HCT116 (cell line): ENCODE data around the gene CFAP45. TPM values are rescaled to one million over a fixed set of nuclear protein-coding genes. Genes with fewer than 3 reads are reported as not detected.
A peak's percentile ranks its signal among the peaks of the same experiment; 100 is the strongest.

ENCODE experiments used
- ATAC-seq: fragments of 200-7000 bp; cut with Tn5 transposase; 2 replicates; pipeline ENCODE4 v1.9.1; 2020; ENCODE audit warnings: mild to moderate bottlenecking, moderate library complexity
- BruUV-seq: library from RNA; stranded (reverse); fragments of 400-500 nt; replicated peaks from 2 replicates; lab custom pipeline; 2021; lab: Mats Ljungman, UMichigan
- CTCF ChIA-PET: fragments of 300-600 bp; sonication (Branson Sonifier 250); formaldehyde crosslinking; loops from one replicate; lab custom pipeline; 2021; ENCODE audit warnings: antibody characterized with exemption; lab: Charles Lee
- POLR2A ChIA-PET: fragments of 300-600, 350-600 bp; sonication (Branson Sonifier 250); formaldehyde crosslinking; loops from one replicate; lab custom pipeline; 2021; ENCODE audit warnings: antibody characterized with exemption; lab: Charles Lee
- RAD21 ChIA-PET, 2 experiments: fragments of 300-600 bp; sonication (Branson Sonifier 250); formaldehyde crosslinking; loops; one replicate each; lab custom pipeline; 2023; ENCODE audit warnings: low total read pairs in 2 of 2; ENCODE audit not compliant: uncharacterized antibody in 2 of 2, unreplicated experiment in 2 of 2, low non-redundant PET in 1 of 2; lab: Charles Lee
- DNase-seq: peaks from one replicate; pipeline ENCODE4 v3.0.0-alpha.2; 2010; ENCODE audit warnings: low read depth, low spot score
- H2AFZ ChIP-seq: fragments of 200-600 bp; shearing (Covaris generic), sonication (generic); 2 replicates; pipeline ENCODE4 v1.6.1; 2017; ENCODE audit warnings: low read depth, mixed run types, mixed read lengths, antibody characterized with exemption, low read length; ENCODE audit not compliant: poor library complexity, severe bottlenecking
- H3K27ac ChIP-seq: 2 replicates; pipeline ENCODE4 v1.5.1; 2012; ENCODE audit warnings: low read depth, low read length
- H3K27me3 ChIP-seq: fragments of 200-600 bp; sonication (generic); 2 replicates; pipeline ENCODE4 v1.6.1; 2016; ENCODE audit warnings: mixed run types, low read length, mixed read lengths; ENCODE audit not compliant: insufficient read depth
- H3K36me3 ChIP-seq, 2 experiments: fragments of 200-500 bp in 1 of 2; fragments of 200-600 bp in 1 of 2; sonication (Bioruptor generic) in 1 of 2; sonication (generic) in 1 of 2; 2 replicates each; pipeline versions ENCODE4 v1.5.1 to v1.6.1; 2014 to 2016; ENCODE audit warnings: low read length in 2 of 2, inconsistent platforms in 1 of 2, mixed read lengths in 1 of 2, mixed run types in 1 of 2; ENCODE audit not compliant: insufficient read depth in 2 of 2, control insufficient read depth in 1 of 2
- H3K4me1 ChIP-seq, 2 experiments: fragments of 200-600 bp in 1 of 2; sonication (generic) in 1 of 2; 2 replicates each; pipeline versions ENCODE4 v1.5.1 to v1.6.1; 2012 to 2017; ENCODE audit warnings: low read length in 2 of 2, inconsistent platforms in 1 of 2, mild to moderate bottlenecking in 1 of 2, mixed read lengths in 1 of 2, mixed run types in 1 of 2, moderate library complexity in 1 of 2; ENCODE audit not compliant: insufficient read depth in 2 of 2, control insufficient read depth in 1 of 2
- H3K4me2 ChIP-seq: fragments of 200-600 bp; sonication (generic); 2 replicates; pipeline ENCODE4 v1.6.1; 2017; ENCODE audit warnings: mixed run types, low read length, mixed read lengths
- H3K4me3 ChIP-seq, 2 experiments: fragments of 200-600 bp in 1 of 2; sonication (generic) in 1 of 2; replicated peaks in 1 of 2; 2 replicates each; pipeline ENCODE4 v1.5.1; 2011 to 2016; ENCODE audit warnings: low read length in 2 of 2, control low read depth in 1 of 2, low read depth in 1 of 2, mild to moderate bottlenecking in 1 of 2, mixed read lengths in 1 of 2, mixed run types in 1 of 2
- H3K79me2 ChIP-seq: fragments of 200-600 bp; sonication (generic); 2 replicates; pipeline ENCODE4 v1.6.1; 2017; ENCODE audit warnings: mild to moderate bottlenecking, mixed run types, low read length, moderate library complexity, mixed read lengths; ENCODE audit not compliant: insufficient read depth
- H3K9ac ChIP-seq: fragments of 200-600 bp; sonication (generic); 2 replicates; pipeline ENCODE4 v1.6.1; 2016; ENCODE audit warnings: low read length, mixed read lengths
- H3K9me2 ChIP-seq: fragments of 200-600 bp; sonication (generic), shearing (Covaris generic); 2 replicates; pipeline ENCODE4 v1.6.1; 2017; ENCODE audit warnings: mixed run types, mild to moderate bottlenecking, moderate library complexity; ENCODE audit not compliant: insufficient read depth
- H3K9me3 ChIP-seq, 2 experiments: fragments of 200-500 bp in 1 of 2; fragments of 200-600 bp in 1 of 2; sonication (Bioruptor generic) in 1 of 2; sonication (generic) in 1 of 2; 2 replicates each; pipeline ENCODE4 v1.6.1; 2014 to 2017; ENCODE audit warnings: low read length in 2 of 2, mixed read lengths in 2 of 2, inconsistent platforms in 1 of 2, low read depth in 1 of 2, mild to moderate bottlenecking in 1 of 2, mixed run types in 1 of 2, moderate library complexity in 1 of 2; ENCODE audit not compliant: control insufficient read depth in 1 of 2, insufficient read depth in 1 of 2
- H4K20me1 ChIP-seq: fragments of 200-600 bp; sonication (generic), shearing (Covaris generic); 2 replicates; pipeline ENCODE4 v1.6.1; 2017; ENCODE audit warnings: mixed run types, mild to moderate bottlenecking, moderate library complexity; ENCODE audit not compliant: insufficient read depth
- ATF3 ChIP-seq: IDR thresholded peaks from 2 replicates; pipeline ENCODE4 v1.6.1; 2012
- CBX3 ChIP-seq: IDR thresholded peaks from 2 replicates; pipeline ENCODE4 v1.6.1; 2012; ENCODE audit warnings: low read depth
- CEBPB ChIP-seq: IDR thresholded peaks from 2 replicates; pipeline ENCODE4 v1.6.1; 2012; ENCODE audit warnings: low read depth
- CTCF ChIP-seq, 3 experiments: fragments of 200-600 bp in 1 of 3; sonication (generic) in 1 of 3; IDR thresholded peaks in 2 of 3; conservative IDR thresholded peaks in 1 of 3; 2 replicates each; pipeline ENCODE4 v1.5.1; 2012 to 2017; ENCODE audit warnings: low read depth in 2 of 3, low read length in 2 of 3, antibody characterized with exemption in 1 of 3, borderline replicate concordance in 1 of 3, control low read depth in 1 of 3, mild to moderate bottlenecking in 1 of 3, mixed read lengths in 1 of 3, mixed run types in 1 of 3, moderate library complexity in 1 of 3; ENCODE audit not compliant: insufficient read depth in 1 of 3
- EGR1 ChIP-seq: IDR thresholded peaks from 2 replicates; pipeline ENCODE4 v1.6.1; 2012; ENCODE audit warnings: low read depth
- EZH2 ChIP-seq: fragments of 200-600 bp; sonication (generic); IDR thresholded peaks from 2 replicates; pipeline ENCODE4 v1.6.1; 2017; ENCODE audit warnings: antibody characterized with exemption, mixed run types
- EZH2phosphoT487 ChIP-seq: fragments of 200-600 bp; IDR thresholded peaks from 2 replicates; pipeline ENCODE4 v1.6.1; 2018; ENCODE audit warnings: antibody characterized with exemption, borderline replicate concordance
- FOSL1 ChIP-seq: IDR thresholded peaks from 2 replicates; pipeline ENCODE4 v1.6.1; 2012; ENCODE audit warnings: low read depth
- JUND ChIP-seq: IDR thresholded peaks from 2 replicates; pipeline ENCODE4 v1.6.1; 2012
- POLR2A ChIP-seq: IDR thresholded peaks from 2 replicates; pipeline ENCODE4 v1.7.0; 2011; ENCODE audit warnings: borderline replicate concordance; ENCODE audit not compliant: insufficient read depth, insufficient read length; ENCODE audit errors: extremely low read depth
- POLR2AphosphoS5 ChIP-seq: IDR thresholded peaks from 2 replicates; pipeline ENCODE4 v1.6.1; 2011; ENCODE audit warnings: mild to moderate bottlenecking, low read depth, low read length, moderate library complexity
- RAD21 ChIP-seq: IDR thresholded peaks from 2 replicates; pipeline ENCODE4 v1.6.1; 2012; ENCODE audit warnings: low read depth, mild to moderate bottlenecking
- REST ChIP-seq: IDR thresholded peaks from 2 replicates; pipeline ENCODE4 v1.6.1; 2012; ENCODE audit warnings: low read depth
- SIN3A ChIP-seq: IDR thresholded peaks from 2 replicates; pipeline ENCODE4 v1.6.1; 2012; ENCODE audit warnings: low read depth
- SP1 ChIP-seq: IDR thresholded peaks from 2 replicates; pipeline ENCODE4 v1.6.1; 2012; ENCODE audit warnings: low read depth
- SRF ChIP-seq: IDR thresholded peaks from 2 replicates; pipeline ENCODE4 v1.6.1; 2012; ENCODE audit warnings: low read depth
- TCF7L2 ChIP-seq: IDR thresholded peaks from 2 replicates; pipeline ENCODE4 v1.7.0; 2011; ENCODE audit warnings: borderline replicate concordance, inconsistent platforms; ENCODE audit not compliant: insufficient read depth, insufficient read length; ENCODE audit errors: extremely low read depth
- YY1 ChIP-seq: IDR thresholded peaks from 2 replicates; pipeline ENCODE4 v1.6.1; 2011; ENCODE audit warnings: low read length, low read depth, moderate library complexity, mild to moderate bottlenecking; ENCODE audit not compliant: insufficient replicate concordance; ENCODE audit errors: extremely low read depth
- ZBTB33 ChIP-seq: IDR thresholded peaks from 2 replicates; pipeline ENCODE4 v1.6.1; 2011; ENCODE audit warnings: mild to moderate bottlenecking, low read length, moderate library complexity; ENCODE audit not compliant: insufficient replicate concordance; ENCODE audit errors: extremely low read depth
- ZNF274 ChIP-seq: fragments of 200-500 bp; sonication (Bioruptor generic); IDR thresholded peaks from 2 replicates; pipeline ENCODE4 v1.6.1; 2014; ENCODE audit warnings: mild to moderate bottlenecking, low read depth, low read length, inconsistent platforms
- intact Hi-C: fragments of 100-400 bp; cut with micrococcal nuclease; formaldehyde crosslinking; loops from 2 replicates; pipeline ENCODE4 v1.10.0; 2022
- total RNA-seq: library from RNA; stranded (reverse); gene quantifications from one replicate; pipeline ENCODE4 v1.2.1, GENCODE V29; 2021; ENCODE audit not compliant: unreplicated experiment

Gene CFAP45
- total RNA-seq, 1 experiment from 2014 or later: 0.59 TPM

GRCh38 chr1:159913451-159914192, 13.7 kb upstream of the CFAP45 start:
- 0 out of 4 replicates have a peak, but pooled peaks cover 0 to under 1% of the 10 kb centered on the region in 2 experiments for H3K36me3 ChIP-seq
- ChIA-PET CTCF (interaction anchor here (3.3 kb wide), 1 partner anchor 93 kb away, joined by 13 read pairs; no protein-coding TSS in a partner anchor), POLR2A (interaction anchor here (1.2 kb wide), 1 partner anchor 13 kb away, joined by 3 read pairs; no protein-coding TSS in a partner anchor), RAD21 (no interaction called here)
- H3K9ac ChIP-seq: no peak overlapping the region
- H4K20me1 ChIP-seq: no peaks in the 10 kb centered on the region
- H3K4me3 ChIP-seq: no peak overlapping the region
- peaks cover 30 to 59% of the 10 kb centered on the region in 2 experiments for H3K4me1 ChIP-seq
- H3K27me3 ChIP-seq: no peaks in the 10 kb centered on the region
- TF ChIP-seq TCF7L2 (no peak), CTCF (IDR thresholded peaks at IDR 0.05 in 2 of 3, conservative IDR thresholded peaks at IDR 0.05 in 1 of 3; ENCODE audit: borderline replicate concordance in 1 of 3, insufficient read depth in 1 of 3, low read depth in 2 of 3, low read length in 2 of 3) (no peak), POLR2AphosphoS5 (no peak), REST (no peak), CEBPB (no peak), EZH2phosphoT487 (no peak), CBX3 (no peak), EGR1 (no peak), SRF (no peak), SIN3A (no peak), YY1 (no peak), EZH2 (no peak), SP1 (no peak), FOSL1 (no peak), ZNF274 (no peak), JUND (no peak), POLR2A (no peak), RAD21 (no peak), ZBTB33 (no peak), ATF3 (no peak)
- H3K4me2 ChIP-seq: peak overlapping the region; percentile 40
- no peak overlapping the region for H3K27ac ChIP-seq
- BruUV-seq: no TSS peak
- no peaks in the 10 kb centered on the region for H3K9me2 ChIP-seq
- H3K79me2 ChIP-seq: no peaks in the 10 kb centered on the region
- no peaks in the 10 kb centered on the region for H3K9me3 ChIP-seq
- H2AFZ ChIP-seq: no peak overlapping the region
- DNase-seq (no peak), ATAC-seq (peak; percentile 38; the same call in 1 of the 2 replicates)
- intact Hi-C loops: no loop called here
